ENCODE measurements around the gene SEC31B.
A peak's percentile ranks its signal among the peaks of the same experiment; 100 is the strongest.

Gene SEC31B

DNA sequence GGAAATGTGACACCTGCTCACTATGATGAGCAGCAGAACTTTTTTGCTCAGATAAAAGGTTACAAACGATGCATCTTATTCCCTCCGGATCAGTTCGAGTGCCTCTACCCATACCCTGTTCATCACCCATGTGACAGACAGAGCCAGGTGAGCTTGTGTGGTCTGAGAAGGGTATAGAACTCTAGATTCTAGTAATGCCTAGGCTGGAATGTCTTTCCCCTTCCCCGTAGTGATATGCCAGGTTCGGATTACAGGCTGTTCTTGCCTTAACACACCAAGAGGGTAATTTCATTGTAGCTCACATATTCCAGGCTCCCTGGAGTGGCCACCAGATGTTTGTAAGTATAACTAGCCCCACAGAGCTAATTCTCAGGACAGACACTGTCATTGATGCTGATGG lies 25.3 kb upstream of the SEC31B start:
- H3K9me3 Mint-ChIP-seq = no peaks in the 10 kb centered on the region
- peaks cover 52% of the 10 kb centered on the region for H3K36me3 Mint-ChIP-seq
- CTCF ChIA-PET = interaction anchor here (1.4 to 1.6 kb wide), 2 partner anchors 9 to 24 kb away, joined by 4 to 5 read pairs; partner anchors contain the start of gene HIF1AN

DNA sequence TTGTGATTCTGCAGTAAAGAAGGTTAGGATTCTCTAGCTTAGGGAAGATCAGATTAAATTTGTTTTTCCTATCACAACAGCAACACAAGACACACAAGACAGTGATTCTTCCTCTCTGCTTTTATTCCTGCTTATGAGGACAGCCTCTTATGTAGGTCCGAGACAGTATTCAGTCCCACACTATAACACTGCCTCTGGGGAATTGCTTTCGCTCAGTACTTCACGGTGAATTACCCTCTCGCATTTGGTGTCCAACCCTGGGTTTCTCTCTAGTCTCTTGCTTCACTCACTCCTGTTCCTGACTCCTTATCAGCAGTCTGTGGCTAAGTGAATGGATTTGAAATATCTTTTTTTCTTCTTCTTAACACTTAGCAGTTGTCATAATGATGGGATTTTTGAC lies 17.8 kb upstream of the SEC31B start:
- H3K27me3 Mint-ChIP-seq = no peaks in the 10 kb centered on the region
- no peak for DNase-seq
- no peak overlapping the region for H3K27ac Mint-ChIP-seq
- H3K9me3 Mint-ChIP-seq = no peaks in the 10 kb centered on the region
- CTCF ChIA-PET = no interaction called here
- H3K4me1 Mint-ChIP-seq = peaks cover 8% of the 10 kb centered on the region
- H3K36me3 Mint-ChIP-seq = peaks cover 39% of the 10 kb centered on the region
- no peak overlapping the region for H3K4me3 Mint-ChIP-seq

More for the DNA sequence above, 25.3 kb upstream of the SEC31B start:
- peaks cover 4% of the 10 kb centered on the region for H3K4me1 Mint-ChIP-seq
- DNase-seq = no peak
- no peaks in the 10 kb centered on the region for H3K27me3 Mint-ChIP-seq
- no peak overlapping the region for H3K4me3 Mint-ChIP-seq
- no peak overlapping the region for H3K27ac Mint-ChIP-seq

- Mint-ChIP-seq H3K9me3 (peaks cover 4% of the 10 kb centered on the region), H3K27ac (no peak within 1 kb of the TSS), H3K27me3 (no peaks in the 10 kb centered on the region), H3K4me1 (peaks cover 16% of the 10 kb centered on the region), H3K4me3 (no peak within 1 kb of the TSS), H3K36me3 (peaks cover 34% of the 10 kb centered on the region)
- CTCF ChIA-PET = interaction anchor here (0.6 to 3.9 kb wide), 16 partner anchors 8 to 531 kb away, joined by 3 to 13 read pairs (median 4); no protein-coding TSS in a partner anchor
- DNase-seq = peak; percentile 92
These were observed 16.2 kb upstream of the SEC31B start, which contains the start of gene HIF1AN for GRCh38 chr10:100535715-100536353. HIF1AN (plus strand) TSS chr10:100535943; CDS start chr10:100535959, 16 bp downstream.

GRCh38 chr10:100535338-100535714 lies 15.7 kb upstream of the SEC31B start:
- H3K27ac Mint-ChIP-seq = no peak overlapping the region
- no peaks in the 10 kb centered on the region for H3K27me3 Mint-ChIP-seq
- DNase-seq = no peak
- no peak overlapping the region for H3K4me3 Mint-ChIP-seq
- H3K9me3 Mint-ChIP-seq = peaks cover 4% of the 10 kb centered on the region
- CTCF ChIA-PET = interaction anchor here (0.6 to 3.9 kb wide), 14 partner anchors 8 to 532 kb away, joined by 3 to 13 read pairs (median 4); no protein-coding TSS in a partner anchor
- peaks cover 29% of the 10 kb centered on the region for H3K36me3 Mint-ChIP-seq
- H3K4me1 Mint-ChIP-seq = peaks cover 14% of the 10 kb centered on the region

- Mint-ChIP-seq H3K4me3 (no peak overlapping the region), H3K9me3 (peaks cover 4% of the 10 kb centered on the region), H3K36me3 (peaks cover 28% of the 10 kb centered on the region), H3K27ac (no peak overlapping the region), H3K4me1 (peaks cover 20% of the 10 kb centered on the region), H3K27me3 (no peaks in the 10 kb centered on the region)
- CTCF ChIA-PET = interaction anchor here (1.0 to 3.9 kb wide), 7 partner anchors 10 to 52 kb away, joined by 3 to 13 read pairs (median 5); no protein-coding TSS in a partner anchor
- no peak for DNase-seq
These were observed 15.1 kb upstream of the SEC31B start for GRCh38 chr10:100534726-100535125.

GRCh38 chr10:100531761-100532160 lies 12.1 kb upstream of the SEC31B start:
- Mint-ChIP-seq H3K4me1 (peaks cover 34% of the 10 kb centered on the region), H3K27me3 (no peaks in the 10 kb centered on the region), H3K27ac (peak overlapping the region; percentile 13), H3K9me3 (peaks cover 4% of the 10 kb centered on the region), H3K36me3 (peaks cover 18% of the 10 kb centered on the region), H3K4me3 (no peak overlapping the region)
- CTCF ChIA-PET = no interaction called here
- DNase-seq = no peak

DNA sequence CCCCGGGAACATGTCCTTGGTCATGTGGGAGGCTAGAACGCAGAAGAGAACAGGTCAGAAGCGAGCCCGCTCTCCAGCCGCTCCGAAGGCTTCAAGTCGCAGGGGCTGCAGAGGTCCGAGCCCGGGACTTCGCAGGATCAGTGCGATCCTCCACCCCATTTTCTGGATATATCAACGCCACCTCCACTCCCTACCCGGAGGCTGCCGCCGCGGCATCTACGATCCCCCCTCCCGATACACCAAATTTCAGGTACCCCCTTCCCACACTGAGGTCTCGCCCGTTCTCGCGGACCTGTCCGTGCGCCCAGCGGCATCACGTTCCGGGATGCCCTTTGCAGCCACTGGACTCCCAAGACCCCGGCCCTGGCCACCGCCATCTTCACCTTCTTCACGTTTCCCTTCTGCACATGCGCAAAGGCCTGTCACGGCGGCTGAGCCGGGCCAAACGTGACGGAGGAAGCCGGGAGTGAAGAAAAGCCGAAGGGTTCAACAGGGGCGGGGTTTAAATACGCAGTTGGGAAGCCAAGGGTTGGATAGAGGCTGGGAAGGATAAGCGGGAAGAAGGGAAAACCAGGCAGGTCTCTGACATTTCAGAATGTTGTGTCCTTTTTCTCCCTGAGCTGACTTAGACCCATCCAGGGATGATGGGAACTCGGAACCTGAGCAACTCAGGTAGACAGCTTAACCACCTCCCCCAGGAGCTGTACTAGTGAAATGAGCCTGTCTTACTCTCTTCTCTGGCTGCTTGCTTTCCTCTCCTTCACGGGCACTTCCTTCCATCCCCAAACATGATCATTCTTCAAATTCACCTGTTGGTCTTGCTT lies 10.0 kb upstream of the SEC31B start, which contains the start of gene NDUFB8:
TSS of gene NDUFB8 (minus strand) at position 397 of the 824 bp plus-strand sequence. CDS start at position 377, 20 bp downstream.
- H3K9me3 Mint-ChIP-seq = peaks cover 4% of the 10 kb centered on the region
- H3K36me3 Mint-ChIP-seq = peaks cover 29% of the 10 kb centered on the region
- H3K4me1 Mint-ChIP-seq = peaks cover 48% of the 10 kb centered on the region
- peak; percentile 90 for DNase-seq
- CTCF ChIA-PET = interaction anchor here (0.6 to 3.9 kb wide), 3 partner anchors 9 to 91 kb away, joined by 3 to 32 read pairs (median 3); no protein-coding TSS in a partner anchor
- peak within 1 kb of the TSS; percentile 82 for H3K4me3 Mint-ChIP-seq
- peak within 1 kb of the TSS; percentile 93 for H3K27ac Mint-ChIP-seq
- H3K27me3 Mint-ChIP-seq = no peaks in the 10 kb centered on the region

DNA sequence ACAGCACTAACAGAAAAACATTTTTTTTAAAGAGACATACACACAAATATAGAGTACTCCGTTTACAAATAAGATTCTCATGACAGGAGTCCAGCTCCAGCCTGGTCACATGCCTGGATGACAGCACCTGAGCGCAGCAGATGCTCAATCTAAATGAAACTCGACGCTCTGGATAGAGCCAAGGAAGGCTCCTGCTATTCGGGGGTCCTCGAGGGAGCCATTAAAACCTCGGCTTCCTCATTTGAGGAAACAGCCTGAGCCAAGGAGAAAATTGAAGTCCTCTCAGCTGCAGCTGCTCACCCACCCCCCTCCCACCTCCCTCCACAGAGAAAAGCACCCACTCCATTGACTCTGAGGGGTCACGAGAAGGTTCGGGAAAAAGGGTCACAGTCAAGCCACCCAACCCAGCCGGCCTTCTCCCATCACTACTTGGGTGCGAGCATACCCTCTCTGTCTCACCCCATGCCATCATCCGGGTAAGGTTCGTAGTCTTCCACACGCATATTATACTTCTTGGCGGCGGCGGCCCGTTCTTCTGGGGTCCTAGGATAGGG lies 9.3 kb upstream of the SEC31B start:
- CTCF ChIA-PET = interaction anchor here (3.9 kb wide), 1 partner anchor 12 kb away, joined by 32 read pairs; no protein-coding TSS in a partner anchor
- no peak for DNase-seq
- peaks cover 33% of the 10 kb centered on the region for H3K36me3 Mint-ChIP-seq
- peaks cover 49% of the 10 kb centered on the region for H3K4me1 Mint-ChIP-seq
- peaks cover 4% of the 10 kb centered on the region for H3K9me3 Mint-ChIP-seq
- H3K4me3 Mint-ChIP-seq = peak overlapping the region; percentile 82
- no peaks in the 10 kb centered on the region for H3K27me3 Mint-ChIP-seq
- H3K27ac Mint-ChIP-seq = peak overlapping the region; percentile 93

DNA sequence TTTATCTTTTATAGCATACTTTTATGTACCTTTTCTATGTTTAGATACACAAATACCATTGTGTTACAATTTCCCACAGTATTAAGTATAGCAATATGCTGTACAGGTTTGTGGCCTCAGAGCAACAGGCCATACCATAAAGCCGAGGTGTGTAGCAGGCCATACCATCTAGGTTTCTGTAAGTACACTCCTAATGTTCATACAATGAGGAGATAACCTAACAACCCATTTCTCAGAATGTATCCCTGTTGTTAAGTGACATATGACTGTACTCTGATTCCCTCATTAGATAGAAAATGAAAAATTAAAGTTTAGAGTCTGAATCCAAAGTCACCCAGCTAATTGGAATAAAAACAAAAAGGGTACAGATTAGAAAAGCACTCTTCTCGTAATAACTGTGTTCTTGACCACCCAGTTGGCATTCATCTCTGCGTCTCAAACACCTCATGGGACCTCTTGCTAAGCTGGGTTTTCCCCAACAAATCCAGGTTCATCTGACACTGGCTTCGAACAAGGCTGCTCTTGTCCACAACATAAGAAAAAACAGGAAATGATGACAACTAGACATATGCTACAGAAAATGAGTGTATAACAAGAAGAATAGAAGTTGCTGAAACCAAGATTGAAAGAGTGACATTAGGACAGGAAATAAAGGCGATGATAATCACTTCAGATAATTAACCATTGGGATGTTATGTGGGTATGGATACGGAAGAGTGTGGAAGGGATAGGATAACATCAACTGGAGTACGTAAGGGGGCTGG lies 8.6 kb upstream of the SEC31B start:
- Mint-ChIP-seq H3K4me1 (peaks cover 52% of the 10 kb centered on the region), H3K27ac (peak overlapping the region; percentile 93), H3K27me3 (no peaks in the 10 kb centered on the region), H3K36me3 (peaks cover 40% of the 10 kb centered on the region), H3K4me3 (peak overlapping the region; percentile 82), H3K9me3 (peaks cover 4% of the 10 kb centered on the region)
- CTCF ChIA-PET = interaction anchor here (0.7 to 3.9 kb wide), 4 partner anchors 7 to 19 kb away, joined by 3 to 32 read pairs (median 8); partner anchors contain the start of gene HIF1AN
- peak; percentile 27 for DNase-seq

DNA sequence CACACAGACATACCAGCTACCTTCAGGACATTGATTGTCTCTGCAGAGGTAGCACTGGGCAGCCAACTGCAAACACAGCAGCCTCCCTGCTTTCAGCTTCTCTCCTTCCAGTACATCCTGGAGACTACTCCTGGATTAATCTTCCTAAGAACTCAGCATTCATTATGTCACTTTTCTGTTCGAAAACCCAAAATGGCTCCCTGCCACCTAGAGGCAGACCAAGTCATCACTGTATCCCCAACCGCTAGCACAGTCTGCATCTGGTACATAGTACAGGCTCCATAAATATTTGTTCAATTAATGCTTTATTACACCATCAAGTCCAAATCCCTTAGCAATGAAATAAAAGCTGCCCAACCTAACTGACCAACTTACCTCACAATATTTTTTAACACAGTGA lies 5.0 kb upstream of the SEC31B start:
- no peak overlapping the region for H3K4me3 Mint-ChIP-seq
- H3K27ac Mint-ChIP-seq = no peak overlapping the region
- CTCF ChIA-PET = interaction anchor here (1.5 to 3.4 kb wide), 5 partner anchors 10 to 91 kb away, joined by 3 to 12 read pairs (median 6); partner anchors contain the start of gene HIF1AN
- no peaks in the 10 kb centered on the region for H3K9me3 Mint-ChIP-seq
- no peak for DNase-seq
- peaks cover 35% of the 10 kb centered on the region for H3K4me1 Mint-ChIP-seq
- peaks cover 51% of the 10 kb centered on the region for H3K36me3 Mint-ChIP-seq
- H3K27me3 Mint-ChIP-seq = no peaks in the 10 kb centered on the region

DNA sequence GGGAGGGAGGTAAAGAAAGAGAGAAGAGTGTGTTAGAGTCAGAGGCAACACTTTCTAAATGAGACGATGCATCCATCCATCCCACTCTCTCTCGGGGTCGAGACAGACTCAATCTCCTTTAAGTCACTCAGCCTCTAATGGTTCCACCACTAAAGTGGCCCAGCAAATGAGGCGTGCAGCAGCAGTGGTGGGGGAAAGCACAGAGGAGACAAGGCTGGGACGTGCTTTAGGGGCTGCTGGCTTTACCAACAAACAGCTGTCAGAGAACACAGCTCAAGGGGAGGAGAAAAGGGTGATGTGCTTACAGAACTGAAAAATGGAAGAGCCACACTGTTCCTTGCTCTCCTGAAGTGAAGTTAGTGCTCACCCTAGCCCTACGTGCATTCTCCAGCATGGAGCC lies 4.5 kb upstream of the SEC31B start:
- H3K27me3 Mint-ChIP-seq = no peaks in the 10 kb centered on the region
- H3K36me3 Mint-ChIP-seq = peaks cover 51% of the 10 kb centered on the region
- CTCF ChIA-PET = interaction anchor here (1.5 to 3.4 kb wide), 5 partner anchors 11 to 91 kb away, joined by 3 to 12 read pairs (median 6); partner anchors contain the start of gene HIF1AN
- H3K27ac Mint-ChIP-seq = no peak overlapping the region
- peaks cover 36% of the 10 kb centered on the region for H3K4me1 Mint-ChIP-seq
- H3K9me3 Mint-ChIP-seq = no peaks in the 10 kb centered on the region
- no peak for DNase-seq
- H3K4me3 Mint-ChIP-seq = no peak overlapping the region

- H3K4me3 Mint-ChIP-seq = no peak overlapping the region
- DNase-seq = no peak
- H3K27ac Mint-ChIP-seq = no peak overlapping the region
- H3K27me3 Mint-ChIP-seq = no peaks in the 10 kb centered on the region
- CTCF ChIA-PET = interaction anchor here (0.7 to 7.6 kb wide), 5 partner anchors 12 to 178 kb away, joined by 3 to 108 read pairs (median 6); no protein-coding TSS in a partner anchor
- H3K9me3 Mint-ChIP-seq = no peaks in the 10 kb centered on the region
- peaks cover 53% of the 10 kb centered on the region for H3K36me3 Mint-ChIP-seq
- H3K4me1 Mint-ChIP-seq = peaks cover 41% of the 10 kb centered on the region
These were observed 3.3 kb upstream of the SEC31B start for GRCh38 chr10:100522945-100523344.

DNA sequence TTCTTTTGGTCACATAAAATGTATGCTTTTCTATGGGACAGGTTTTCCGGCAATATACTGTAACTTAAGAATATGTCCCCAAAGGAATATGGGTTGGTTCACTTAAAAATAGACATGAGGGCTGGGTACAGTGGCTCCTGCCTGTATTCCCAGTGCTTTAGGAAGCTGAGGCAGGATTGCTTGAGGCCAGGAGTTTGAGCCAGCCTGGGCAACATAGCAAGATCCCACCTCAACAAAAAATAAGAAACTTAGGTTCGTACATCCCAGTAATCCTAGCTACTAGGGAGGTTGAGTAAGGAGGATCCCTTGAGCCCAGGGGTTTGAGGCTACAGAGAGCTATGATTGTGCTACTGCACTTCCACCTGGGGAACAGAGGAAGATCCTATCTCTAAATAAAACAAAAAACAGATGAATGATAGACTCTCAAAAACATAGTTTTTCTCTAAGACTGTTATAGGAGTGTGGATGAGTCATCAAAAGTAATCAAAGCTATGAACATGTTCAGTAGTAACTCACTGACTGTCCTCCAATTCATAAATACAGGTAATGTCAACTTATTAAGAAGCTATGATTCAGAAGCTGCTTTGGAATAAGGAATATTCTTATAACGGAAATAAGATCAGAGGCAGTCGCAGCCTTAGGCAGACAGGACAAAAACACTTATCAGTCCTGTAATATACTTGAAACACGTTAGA lies 2.6 kb upstream of the SEC31B start:
- Mint-ChIP-seq H3K9me3 (no peaks in the 10 kb centered on the region), H3K4me1 (peaks cover 41% of the 10 kb centered on the region)

More for the DNA sequence above, 2.6 kb upstream of the SEC31B start:
- Mint-ChIP-seq H3K36me3 (peaks cover 57% of the 10 kb centered on the region), H3K27ac (no peak overlapping the region), H3K27me3 (no peaks in the 10 kb centered on the region), H3K4me3 (no peak overlapping the region)
- DNase-seq = no peak
- CTCF ChIA-PET = interaction anchor here (0.7 to 7.6 kb wide), 5 partner anchors 12 to 177 kb away, joined by 3 to 108 read pairs (median 6); no protein-coding TSS in a partner anchor
